ENCODE measurements around the gene DDX28.
A peak's percentile ranks its signal among the peaks of the same experiment; 100 is the strongest.
"Not testable (repeated sequence)": the region's sequence is repeated elsewhere in the genome, so short reads cannot be mapped to it uniquely, and the experiment has no call there.

Gene DDX28

DNA sequence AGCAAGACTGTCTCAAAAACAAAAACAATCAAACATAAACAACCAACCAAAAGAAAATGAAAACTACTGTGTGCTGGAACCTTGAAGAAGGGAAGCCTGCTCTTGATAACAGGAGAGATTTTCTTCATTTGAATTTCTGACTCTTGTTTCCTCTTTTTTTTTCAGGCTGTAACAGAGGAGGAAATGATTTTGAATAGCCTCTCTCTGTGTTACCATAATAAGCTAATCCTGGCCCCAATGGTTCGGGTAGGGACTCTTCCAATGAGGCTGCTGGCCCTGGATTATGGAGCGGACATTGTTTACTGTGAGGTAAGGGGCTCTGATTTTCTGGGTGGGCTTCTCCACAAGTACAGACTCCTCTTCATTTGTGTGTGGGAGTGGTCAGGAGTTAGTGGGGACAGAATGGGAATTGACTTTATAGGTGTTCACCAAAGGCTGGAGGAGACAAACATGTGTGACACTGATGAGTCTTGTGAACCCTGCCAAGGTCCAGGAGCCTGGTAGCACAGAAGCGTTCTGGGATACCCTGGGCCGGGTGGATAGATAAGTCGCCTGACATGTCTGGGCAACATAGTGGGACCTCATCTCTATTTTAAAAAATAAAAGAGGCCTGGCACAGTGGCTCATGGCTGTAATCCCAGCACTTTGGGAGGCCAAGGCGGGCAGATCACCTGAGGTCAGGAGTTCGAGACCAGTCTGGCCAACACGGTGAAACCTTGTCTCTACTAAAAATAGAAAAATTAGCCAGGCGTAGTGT is 15.0 kb upstream of the DDX28 start:
- no peak for DNase-seq (ENCODE audit: low spot score)

DNA sequence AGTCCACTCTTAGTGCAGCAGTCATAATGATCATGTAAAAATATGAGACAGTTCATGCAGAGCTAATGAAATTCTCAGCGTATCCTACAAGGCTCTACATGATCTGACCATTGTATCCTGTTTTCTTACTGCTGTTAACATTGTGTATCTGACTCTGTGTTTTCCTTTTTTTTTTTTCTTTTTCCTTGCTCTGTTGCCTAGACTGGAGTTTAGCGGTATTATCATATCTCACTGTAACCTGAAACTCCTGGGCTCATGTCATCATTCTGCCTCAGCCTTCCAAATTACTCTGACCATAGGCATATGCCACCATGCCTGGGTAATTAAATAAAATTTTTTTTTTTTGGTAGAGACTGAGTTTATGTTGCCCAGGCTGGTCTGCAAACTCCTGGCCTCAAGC is 12.2 kb upstream of the DDX28 start:
- no peak for DNase-seq (ENCODE audit: low spot score)

DNA sequence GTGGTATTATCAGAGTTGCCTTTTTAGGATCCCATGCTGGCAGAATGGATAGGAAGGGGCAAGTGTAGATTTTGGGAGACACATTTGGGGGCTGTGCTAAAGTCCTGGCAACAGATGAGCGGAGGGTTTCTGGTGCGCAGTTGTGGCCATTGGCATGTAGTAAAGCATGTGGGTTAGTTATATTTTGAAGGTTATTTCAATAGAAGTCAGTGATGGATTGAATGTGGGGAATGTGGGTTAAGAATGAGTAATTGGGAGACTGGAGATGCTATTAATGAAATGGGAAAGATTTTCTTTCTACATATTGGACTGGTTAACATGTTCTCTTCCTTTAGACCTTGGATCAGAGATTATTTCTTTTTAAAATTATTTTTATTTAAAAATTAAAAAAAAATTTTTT is 10.1 kb upstream of the DDX28 start:
- DNase-seq (ENCODE audit: low spot score): no peak

GRCh38 chr16:68031951-68032350 is 8.9 kb upstream of the DDX28 start:
- DNase-seq (ENCODE audit: low spot score): peak; percentile 33

DNA sequence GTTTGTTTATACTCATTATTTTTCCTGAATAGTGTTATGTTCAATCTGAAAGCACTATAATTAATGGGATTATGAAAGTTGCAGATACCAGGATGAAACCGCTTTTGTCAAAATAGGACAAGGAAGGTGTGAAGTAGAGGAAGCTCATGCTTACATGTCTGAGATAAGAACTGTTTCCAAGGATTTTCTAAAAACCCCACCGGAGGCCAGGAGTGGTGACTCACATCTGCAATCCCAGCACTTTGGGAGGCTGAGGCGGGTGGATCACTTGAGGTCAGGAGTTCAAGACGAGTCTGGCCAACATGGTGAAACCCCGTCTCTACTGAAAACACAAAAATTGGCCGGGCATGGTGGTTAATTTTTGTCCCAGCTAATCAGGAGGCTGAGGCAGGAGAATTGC is 7.1 kb upstream of the DDX28 start:
- not testable (repeated sequence) for DNase-seq (ENCODE audit: low spot score)

- no peak for DNase-seq (ENCODE audit: low spot score)
Measured at GRCh38 chr16:68028996-68029395, 6.0 kb upstream of the DDX28 start.

- no peak for DNase-seq (ENCODE audit: low spot score)
Measured at GRCh38 chr16:68022278-68022727, 729 bp downstream of the DDX28 start.

DNA sequence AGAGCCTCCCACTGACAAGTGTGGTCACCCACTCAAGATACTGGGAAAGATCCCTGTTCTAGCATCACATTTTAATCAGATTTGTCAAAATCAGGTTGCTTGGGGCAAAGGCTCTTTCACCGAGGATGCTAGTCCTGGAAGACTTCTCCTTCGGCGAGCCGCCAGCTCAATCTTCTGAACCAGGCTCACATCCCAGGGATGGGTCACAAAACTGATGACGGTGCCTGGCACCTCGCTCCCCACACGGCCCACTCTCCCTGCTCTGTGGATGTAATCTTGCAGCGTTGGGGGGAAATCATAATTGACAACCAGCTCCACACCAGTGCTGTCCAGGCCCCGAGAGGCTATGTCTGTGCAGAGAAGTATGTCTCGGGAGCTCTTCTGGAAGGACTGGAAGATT is 1.5 kb downstream of the DDX28 start:
- DNase-seq (ENCODE audit: low spot score): no peak

GRCh38 chr16:68019167-68019680 is 3.8 kb downstream of the DDX28 start:
- no peak for DNase-seq (ENCODE audit: low spot score)

GRCh38 chr16:68015681-68016080 is 7.4 kb downstream of the DDX28 start, which contains the start of gene DPEP2NB:
Gene DPEP2NB, minus strand, starts transcription at chr16:68015911. Its CDS starts 141 bp downstream, at chr16:68015770.
- no peak for DNase-seq (ENCODE audit: low spot score)

GRCh38 chr16:68013440-68013839 is 9.6 kb downstream of the DDX28 start:
- DNase-seq (ENCODE audit: low spot score): no peak

DNA sequence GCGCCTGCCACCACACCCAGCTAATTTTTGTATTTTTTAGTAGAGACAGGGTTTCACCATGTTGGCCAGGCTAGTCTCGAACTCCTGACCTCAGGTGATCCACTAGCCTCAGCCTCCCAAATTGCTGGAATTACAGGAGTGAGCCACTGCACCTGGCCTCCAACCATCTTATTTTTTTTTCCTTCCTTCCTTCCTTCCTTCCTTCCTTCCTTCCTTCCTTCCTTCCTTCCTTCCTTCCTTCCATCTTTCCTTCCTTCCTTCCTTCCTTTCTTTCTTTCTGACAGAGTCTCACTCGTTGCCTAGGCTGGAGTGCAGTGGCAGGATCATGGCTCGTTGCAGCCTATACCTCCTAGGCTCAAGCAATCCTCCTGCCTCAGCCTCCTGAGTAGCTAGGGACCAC is 13.2 kb downstream of the DDX28 start:
- DNase-seq (ENCODE audit: low spot score): not testable (repeated sequence)

DNA sequence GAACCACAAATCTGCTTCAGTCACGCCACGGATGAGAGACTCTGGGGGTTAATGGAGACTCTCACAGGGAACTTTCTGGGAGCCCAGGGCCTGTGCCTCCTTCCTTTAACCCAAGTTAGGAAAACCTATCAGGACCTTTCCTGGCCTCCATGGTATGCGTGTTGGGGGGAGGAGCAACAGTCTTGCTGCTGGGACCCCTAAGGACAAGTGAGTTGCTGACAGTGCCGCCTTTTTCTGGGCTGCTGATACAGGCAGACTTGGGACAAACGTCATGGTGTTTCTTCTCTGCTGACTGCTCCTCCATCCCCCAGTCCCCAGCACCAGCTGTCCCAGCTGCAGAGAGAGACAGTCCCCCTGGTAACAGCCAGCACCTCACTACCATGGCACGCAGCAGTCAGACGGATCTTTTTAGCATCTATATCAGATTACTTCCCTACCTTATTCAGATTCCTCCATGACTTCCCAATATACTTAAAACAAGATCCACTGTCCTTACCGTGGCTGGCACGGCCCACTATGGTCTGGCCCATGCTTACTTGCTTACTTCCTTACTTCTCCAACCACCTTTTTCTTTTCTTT is 13.8 kb downstream of the DDX28 start:
- no peak for DNase-seq (ENCODE audit: low spot score)

- peak; percentile 75 for DNase-seq (ENCODE audit: low spot score)
Measured at GRCh38 chr16:68005786-68006286, 17.2 kb downstream of the DDX28 start.

- no peak for DNase-seq (ENCODE audit: low spot score)
Measured at GRCh38 chr16:68005211-68005610, 17.8 kb downstream of the DDX28 start.

DNA sequence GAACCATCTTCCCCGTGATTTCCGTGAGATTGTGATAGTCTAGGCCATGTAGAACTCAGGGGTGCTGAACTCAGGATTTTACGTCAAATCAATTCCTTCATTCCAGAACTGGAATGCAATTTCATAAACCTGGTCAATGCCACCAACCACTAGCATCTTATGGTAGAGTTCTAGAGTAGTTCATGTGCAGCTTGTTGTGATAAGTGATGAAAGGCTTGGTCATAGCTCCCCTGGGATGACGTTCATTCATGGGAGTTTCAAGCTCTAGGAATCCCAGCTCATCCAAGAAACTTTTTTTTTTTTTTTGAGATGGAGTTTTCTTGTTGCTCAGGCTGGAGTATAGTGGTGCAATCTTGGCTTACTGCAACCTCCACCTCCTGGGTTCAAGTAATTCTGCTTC is 20.0 kb downstream of the DDX28 start:
- no peak for DNase-seq (ENCODE audit: low spot score)

- no peak for DNase-seq (ENCODE audit: low spot score)
Measured at GRCh38 chr16:68000450-68000849, 22.6 kb downstream of the DDX28 start.

GRCh38 chr16:67999985-68000384 is 23.0 kb downstream of the DDX28 start:
- no peak for DNase-seq (ENCODE audit: low spot score)

DNA sequence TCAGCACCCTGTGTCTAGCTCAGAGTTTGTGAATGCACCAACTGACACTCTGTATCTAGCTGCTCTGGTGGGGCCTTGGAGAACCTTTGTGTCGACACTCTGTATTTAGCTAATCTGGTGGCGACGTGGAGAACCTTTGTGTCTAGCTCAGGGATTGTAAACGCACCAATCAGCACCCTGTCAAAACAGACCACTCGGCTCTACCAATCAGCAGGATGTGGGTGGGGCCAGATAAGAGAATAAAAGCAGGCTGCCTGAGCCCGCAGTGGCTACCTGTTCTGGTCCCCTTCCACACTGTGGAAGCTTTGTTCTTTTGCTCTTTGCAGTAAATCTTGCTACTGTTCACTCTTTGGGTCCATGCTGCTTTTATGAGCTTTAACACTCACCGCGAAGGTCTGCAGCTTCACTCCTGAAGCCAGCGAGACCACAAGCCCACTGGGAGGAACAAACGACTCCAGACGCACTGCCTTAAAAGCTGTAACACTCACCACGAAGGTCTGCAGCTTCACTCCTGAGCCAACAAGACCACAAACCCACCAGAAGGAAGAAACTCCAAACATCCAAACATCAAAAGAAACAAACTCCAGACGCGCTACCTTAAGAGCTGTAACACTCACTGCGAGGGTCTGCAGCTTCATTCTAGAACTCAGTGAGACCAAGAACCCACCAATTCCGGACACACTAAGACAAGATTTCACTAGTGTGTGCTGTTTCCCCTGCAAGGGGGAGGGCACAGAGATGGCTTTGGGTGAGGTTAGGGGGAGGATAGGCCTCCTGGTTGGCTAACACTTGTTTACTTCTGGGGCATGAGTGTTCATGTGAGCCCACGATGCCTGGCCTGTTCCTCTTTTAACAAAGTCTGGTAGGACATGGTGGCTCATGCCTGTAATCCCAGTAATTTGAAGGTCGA is 24.0 kb downstream of the DDX28 start, which contains the start of gene DPEP2:
Gene DPEP2, minus strand, starts transcription at position 706 of the 910 bp plus-strand sequence. CDS start 6,272 bp downstream, outside the sequence.
- peak; percentile 65 for DNase-seq (ENCODE audit: low spot score)

- DNase-seq (ENCODE audit: low spot score): not testable (repeated sequence)
Measured at GRCh38 chr16:67998231-67998778, 24.7 kb downstream of the DDX28 start.

GRCh38 chr16:67996666-67997065 is 26.4 kb downstream of the DDX28 start:
- DNase-seq (ENCODE audit: low spot score): no peak

DNA sequence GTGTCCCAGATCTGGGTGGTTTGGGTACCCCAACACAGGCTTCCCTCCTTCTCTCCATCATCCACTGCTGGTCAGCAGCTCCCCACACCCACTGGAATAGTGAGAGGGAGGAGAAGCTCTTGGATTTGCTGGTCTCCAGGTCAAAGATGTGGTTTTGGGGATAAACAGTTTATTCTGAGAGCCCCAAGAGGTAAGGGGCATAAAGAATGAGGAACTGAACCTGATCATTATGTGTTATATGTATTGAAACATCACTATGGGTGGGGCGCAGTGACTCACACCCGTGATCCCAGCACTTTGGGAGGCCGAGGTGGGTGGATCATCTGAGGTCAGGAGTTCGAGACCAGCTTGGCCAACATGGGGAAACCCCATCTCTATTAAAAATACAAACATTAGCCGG is 27.6 kb downstream of the DDX28 start:
- DNase-seq (ENCODE audit: low spot score): peak; percentile 52

Data from CD4-positive, alpha-beta T cell treated with Interleukin-2 at 100 ng/mL for 4 hours (primary cell).